ENCODE measurements around the gene MED31. TPM values are rescaled to one million over a fixed set of nuclear protein-coding genes. Genes with fewer than 3 reads are reported as not detected.
"Not testable (repeated sequence)": the region's sequence is repeated elsewhere in the genome, so short reads cannot be mapped to it uniquely, and the experiment has no call there.

Gene MED31
- total and polyA plus RNA-seq, 5 donors from 2014 or later, result 16.7 to 48.1 (median 42.5) TPM

DNA sequence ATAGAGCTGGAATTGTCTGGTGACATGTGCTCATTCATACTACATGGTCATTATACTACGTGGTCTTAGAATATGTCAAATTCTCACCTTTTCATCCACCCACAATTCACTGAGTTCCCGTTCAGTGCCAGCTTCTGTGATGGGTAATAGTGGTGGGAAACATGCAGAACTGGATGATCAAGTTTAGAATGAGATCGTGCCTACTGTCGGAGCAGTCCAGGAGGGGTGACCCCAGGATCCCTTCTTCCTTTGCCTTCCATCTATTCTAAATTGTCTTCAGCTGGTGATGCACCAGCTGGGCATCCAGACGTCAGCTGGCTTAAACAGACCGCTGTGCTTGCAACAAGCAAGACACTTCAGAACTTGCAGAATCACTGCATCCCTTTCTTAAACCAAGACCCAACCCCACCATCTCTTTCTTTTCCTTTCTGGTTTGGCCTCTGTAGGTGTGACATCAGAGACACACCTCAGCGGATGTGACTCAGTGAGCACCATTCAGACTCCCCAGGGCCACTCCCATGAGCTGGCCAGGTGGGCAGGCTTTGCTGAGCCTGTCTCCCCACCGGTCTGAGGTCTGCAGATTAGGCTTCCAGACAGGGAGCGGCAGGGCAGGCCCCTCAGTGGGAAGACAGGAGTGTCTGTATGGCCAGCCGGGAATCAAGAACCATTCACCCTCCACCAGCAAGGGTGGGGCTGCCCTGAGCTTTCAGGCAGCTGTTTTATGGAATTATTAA, 18.2 kb upstream of the MED31 start:
- Mint-ChIP-seq H3K9me3 (no peaks in the 10 kb centered on the region), H3K27ac (no peak overlapping the region), H3K27me3 (no peaks in the 10 kb centered on the region), H3K4me3 (no peak overlapping the region), H3K4me1 (peaks cover 0 to 8% (median 5%) of the 10 kb centered on the region in 4 donors), H3K36me3 (peaks cover 11% of the 10 kb centered on the region)
- DNase-seq, result no peak
- Histone ChIP-seq H3K9me3 (ENCODE audit: control insufficient read depth in 2 of 2, low read length in 2 of 2) (no peaks in the 10 kb centered on the region), H3K4me1 (ENCODE audit: control insufficient read depth, insufficient read depth, low read length, poor library complexity, severe bottlenecking) (no peaks in the 10 kb centered on the region), H3K4me3 (ENCODE audit: low read depth, low read length) (no peak overlapping the region), H3K27me3 (ENCODE audit: control insufficient read depth, insufficient read depth, low read length) (no peaks in the 10 kb centered on the region), H3K27ac (ENCODE audit: insufficient read depth, low read length, poor library complexity, severe bottlenecking) (no peak overlapping the region), H3K36me3 (ENCODE audit: control insufficient read depth, insufficient read depth, low read length) (no peaks in the 10 kb centered on the region)
- no peak for ATAC-seq (ENCODE audit: low read depth in 2 of 2)

DNA sequence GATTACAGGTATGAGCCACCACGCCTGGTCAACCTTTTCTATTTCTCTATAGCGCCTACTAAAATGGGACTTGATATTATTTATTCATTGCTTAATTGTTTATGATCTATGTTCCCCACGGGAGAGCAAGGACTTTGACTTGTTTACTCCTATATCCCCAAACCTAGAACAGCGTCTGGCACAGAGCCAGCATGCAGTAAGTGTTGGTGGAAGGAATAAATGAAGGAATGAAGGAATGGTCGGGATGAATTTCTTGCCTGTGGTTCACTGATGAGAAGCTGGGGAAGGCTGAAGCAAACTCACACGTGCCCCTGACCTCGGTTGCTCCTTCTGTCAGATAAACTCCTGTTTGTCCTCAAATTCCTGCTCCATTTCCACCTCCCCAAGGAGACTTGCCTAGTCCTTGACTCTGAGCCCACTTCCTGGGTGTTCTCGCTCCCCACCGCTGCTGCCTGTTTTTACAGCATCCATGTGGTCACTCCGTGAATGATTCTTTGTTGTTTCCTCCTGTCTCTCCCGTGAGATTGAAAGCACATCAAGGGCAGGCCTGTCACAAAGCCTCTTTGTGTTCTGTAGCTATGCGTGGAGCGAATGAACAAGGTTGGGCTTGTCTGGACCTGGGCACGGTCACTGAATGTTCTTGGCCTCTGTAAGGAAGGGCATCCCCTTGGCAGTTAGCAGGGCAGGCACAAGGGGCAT, 17.5 kb upstream of the MED31 start:
- H3K36me3 ChIP-seq (ENCODE audit: control insufficient read depth, insufficient read depth, low read length), result no peaks in the 10 kb centered on the region
- H3K4me1 ChIP-seq (ENCODE audit: control insufficient read depth, insufficient read depth, low read length, poor library complexity, severe bottlenecking), result no peaks in the 10 kb centered on the region
- ATAC-seq (ENCODE audit: low read depth in 2 of 2), result no peak
- H3K27ac Mint-ChIP-seq, result no peak overlapping the region
- no peaks in the 10 kb centered on the region for H3K27me3 ChIP-seq (ENCODE audit: control insufficient read depth, insufficient read depth, low read length)
- no peak overlapping the region for H3K4me3 ChIP-seq (ENCODE audit: low read depth, low read length)
- H3K27ac ChIP-seq (ENCODE audit: insufficient read depth, low read length, poor library complexity, severe bottlenecking), result no peak overlapping the region
- H3K36me3 Mint-ChIP-seq, result peaks cover 11% of the 10 kb centered on the region
- H3K9me3 Mint-ChIP-seq, result no peaks in the 10 kb centered on the region
- peaks cover 0 to 8% (median 5%) of the 10 kb centered on the region in 4 donors for H3K4me1 Mint-ChIP-seq
- no peak for DNase-seq
- no peak overlapping the region for H3K4me3 Mint-ChIP-seq
- H3K27me3 Mint-ChIP-seq, result no peaks in the 10 kb centered on the region
- H3K9me3 ChIP-seq (ENCODE audit: control insufficient read depth in 2 of 2, low read length in 2 of 2), result no peaks in the 10 kb centered on the region

DNA sequence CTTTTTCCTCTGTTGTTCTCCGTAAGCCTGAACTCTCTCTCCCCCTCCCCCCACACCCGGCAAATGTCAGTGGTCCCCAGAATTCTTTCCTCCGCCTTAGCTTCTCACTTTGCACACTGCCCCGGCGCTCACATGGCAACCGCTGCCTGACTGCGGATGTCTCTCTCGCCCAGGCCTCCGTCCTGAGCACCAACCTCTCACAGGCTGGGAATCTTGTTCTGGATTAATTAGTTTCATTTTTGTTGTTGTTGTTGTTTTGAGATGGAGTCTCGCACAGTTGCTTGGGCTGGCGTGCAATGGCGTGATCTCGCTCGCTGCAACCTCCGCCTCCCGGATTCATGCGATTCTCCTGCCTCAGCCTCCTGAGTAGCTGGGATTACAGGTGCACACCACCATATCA, 16.8 kb upstream of the MED31 start:
- H3K36me3 Mint-ChIP-seq, result peaks cover 11% of the 10 kb centered on the region
- H3K4me1 Mint-ChIP-seq, result peaks cover 0 to 8% (median 5%) of the 10 kb centered on the region in 4 donors
- DNase-seq (no peak), ATAC-seq (ENCODE audit: low read depth in 2 of 2) (no peak)
- Histone ChIP-seq H3K27me3 (ENCODE audit: control insufficient read depth, insufficient read depth, low read length) (no peaks in the 10 kb centered on the region), H3K9me3 (ENCODE audit: control insufficient read depth in 2 of 2, low read length in 2 of 2) (no peaks in the 10 kb centered on the region), H3K36me3 (ENCODE audit: control insufficient read depth, insufficient read depth, low read length) (no peaks in the 10 kb centered on the region), H3K4me3 (ENCODE audit: low read depth, low read length) (no peak overlapping the region), H3K27ac (ENCODE audit: insufficient read depth, low read length, poor library complexity, severe bottlenecking) (no peak overlapping the region), H3K4me1 (ENCODE audit: control insufficient read depth, insufficient read depth, low read length, poor library complexity, severe bottlenecking) (no peaks in the 10 kb centered on the region)
- no peak overlapping the region for H3K4me3 Mint-ChIP-seq
- H3K9me3 Mint-ChIP-seq, result no peaks in the 10 kb centered on the region
- H3K27ac Mint-ChIP-seq, result no peak overlapping the region
- no peaks in the 10 kb centered on the region for H3K27me3 Mint-ChIP-seq

DNA sequence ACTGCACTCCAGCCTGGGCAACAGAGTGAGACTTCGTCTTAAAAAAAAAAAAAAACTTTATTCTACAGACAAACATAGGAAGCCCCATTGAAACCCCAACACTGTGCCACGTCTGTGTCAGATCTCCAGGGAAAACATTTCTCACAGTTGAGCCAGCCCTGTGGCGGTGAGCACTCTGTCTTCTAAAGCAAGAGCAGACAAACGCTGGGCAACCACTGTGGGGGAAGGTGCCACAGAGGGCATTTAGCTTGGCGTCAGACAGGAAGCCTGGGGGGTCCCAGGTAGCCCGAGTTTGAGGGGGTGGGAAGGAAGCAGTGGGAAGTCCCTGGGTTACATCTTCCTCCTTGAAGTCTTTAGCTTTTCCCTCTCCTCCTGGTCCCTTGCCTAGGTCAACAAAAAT, 16.1 kb upstream of the MED31 start:
- no peak overlapping the region for H3K4me3 ChIP-seq (ENCODE audit: low read depth, low read length)
- no peak overlapping the region for H3K27ac ChIP-seq (ENCODE audit: insufficient read depth, low read length, poor library complexity, severe bottlenecking)
- H3K9me3 Mint-ChIP-seq, result no peaks in the 10 kb centered on the region
- DNase-seq, result no peak
- peaks cover 0 to 8% (median 5%) of the 10 kb centered on the region in 4 donors for H3K4me1 Mint-ChIP-seq
- ATAC-seq (ENCODE audit: low read depth in 2 of 2), result no peak
- no peaks in the 10 kb centered on the region for H3K4me1 ChIP-seq (ENCODE audit: control insufficient read depth, insufficient read depth, low read length, poor library complexity, severe bottlenecking)
- no peaks in the 10 kb centered on the region for H3K9me3 ChIP-seq (ENCODE audit: control insufficient read depth in 2 of 2, low read length in 2 of 2)
- peaks cover 11% of the 10 kb centered on the region for H3K36me3 Mint-ChIP-seq
- H3K27ac Mint-ChIP-seq, result no peak overlapping the region
- H3K36me3 ChIP-seq (ENCODE audit: control insufficient read depth, insufficient read depth, low read length), result peaks cover 1% of the 10 kb centered on the region
- no peaks in the 10 kb centered on the region for H3K27me3 ChIP-seq (ENCODE audit: control insufficient read depth, insufficient read depth, low read length)
- no peak overlapping the region for H3K4me3 Mint-ChIP-seq
- no peaks in the 10 kb centered on the region for H3K27me3 Mint-ChIP-seq

DNA sequence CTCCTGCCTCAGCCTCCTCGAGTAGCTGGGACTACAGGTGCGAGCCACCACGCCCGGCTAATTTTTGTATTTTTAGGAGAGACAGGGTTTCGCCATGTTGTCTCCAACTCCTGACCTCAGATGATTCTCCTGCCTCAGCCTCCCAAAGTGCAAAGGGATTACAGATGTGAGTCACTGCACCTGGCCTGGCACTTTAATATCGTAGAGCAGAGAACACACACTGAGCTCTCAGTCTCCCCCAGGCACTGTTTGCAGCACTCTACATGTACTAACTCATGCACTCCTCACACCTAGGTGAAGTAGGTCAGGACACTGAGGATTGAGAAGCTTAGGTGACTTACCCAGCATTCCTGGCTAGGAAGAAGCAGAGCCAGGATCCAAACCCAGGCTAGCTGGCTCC, 15.2 kb upstream of the MED31 start:
- Histone ChIP-seq H3K4me1 (ENCODE audit: control insufficient read depth, insufficient read depth, low read length, poor library complexity, severe bottlenecking) (no peaks in the 10 kb centered on the region), H3K9me3 (ENCODE audit: control insufficient read depth in 2 of 2, low read length in 2 of 2) (no peaks in the 10 kb centered on the region), H3K27ac (ENCODE audit: insufficient read depth, low read length, poor library complexity, severe bottlenecking) (no peak overlapping the region), H3K36me3 (ENCODE audit: control insufficient read depth, insufficient read depth, low read length) (peaks cover 4% of the 10 kb centered on the region), H3K4me3 (ENCODE audit: low read depth, low read length) (no peak overlapping the region), H3K27me3 (ENCODE audit: control insufficient read depth, insufficient read depth, low read length) (no peaks in the 10 kb centered on the region)
- Mint-ChIP-seq H3K4me3 (no peak overlapping the region), H3K27me3 (no peaks in the 10 kb centered on the region), H3K9me3 (no peaks in the 10 kb centered on the region), H3K4me1 (peaks cover 0 to 8% (median 3%) of the 10 kb centered on the region in 4 donors), H3K27ac (no peak overlapping the region), H3K36me3 (peaks cover 14% of the 10 kb centered on the region)
- ATAC-seq (ENCODE audit: low read depth in 2 of 2) (no peak), DNase-seq (no peak)

DNA sequence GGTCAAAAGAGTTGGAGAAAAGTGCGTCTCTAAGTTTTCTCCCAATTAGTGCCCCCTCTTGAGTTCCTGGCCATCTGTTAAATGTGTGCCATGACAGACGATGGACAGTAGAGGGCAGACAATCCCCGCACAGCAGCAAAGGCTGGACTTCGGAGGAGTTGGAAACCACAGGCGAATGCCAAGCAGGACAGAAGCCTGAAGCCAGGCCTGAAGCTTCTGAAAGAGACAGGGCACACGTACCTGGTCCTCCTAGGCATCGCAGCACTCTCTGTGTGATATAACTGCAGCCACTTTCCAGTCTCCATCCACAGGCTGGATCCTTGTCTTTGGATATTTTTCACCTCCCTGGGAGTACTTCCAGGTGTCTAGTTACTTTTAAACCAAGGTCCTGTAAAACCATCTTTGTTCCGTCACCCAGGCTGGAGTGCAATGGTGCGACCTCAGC, 14.7 kb upstream of the MED31 start:
- peaks cover 0 to 9% (median 3%) of the 10 kb centered on the region in 4 donors for H3K4me1 Mint-ChIP-seq
- H3K27ac Mint-ChIP-seq, result no peak overlapping the region
- Histone ChIP-seq H3K27me3 (ENCODE audit: control insufficient read depth, insufficient read depth, low read length) (no peaks in the 10 kb centered on the region), H3K27ac (ENCODE audit: insufficient read depth, low read length, poor library complexity, severe bottlenecking) (no peak overlapping the region), H3K9me3 (ENCODE audit: control insufficient read depth in 2 of 2, low read length in 2 of 2) (no peaks in the 10 kb centered on the region), H3K4me1 (ENCODE audit: control insufficient read depth, insufficient read depth, low read length, poor library complexity, severe bottlenecking) (no peaks in the 10 kb centered on the region), H3K4me3 (ENCODE audit: low read depth, low read length) (no peak overlapping the region), H3K36me3 (ENCODE audit: control insufficient read depth, insufficient read depth, low read length) (peaks cover 4% of the 10 kb centered on the region)
- peaks cover 14% of the 10 kb centered on the region for H3K36me3 Mint-ChIP-seq
- H3K27me3 Mint-ChIP-seq, result no peaks in the 10 kb centered on the region
- H3K4me3 Mint-ChIP-seq, result no peak overlapping the region
- peak in 1 of 3 donors; percentile 61 for DNase-seq
- H3K9me3 Mint-ChIP-seq, result no peaks in the 10 kb centered on the region
- ATAC-seq (ENCODE audit: low read depth in 2 of 2), result peak; percentile 66 to 71

DNA sequence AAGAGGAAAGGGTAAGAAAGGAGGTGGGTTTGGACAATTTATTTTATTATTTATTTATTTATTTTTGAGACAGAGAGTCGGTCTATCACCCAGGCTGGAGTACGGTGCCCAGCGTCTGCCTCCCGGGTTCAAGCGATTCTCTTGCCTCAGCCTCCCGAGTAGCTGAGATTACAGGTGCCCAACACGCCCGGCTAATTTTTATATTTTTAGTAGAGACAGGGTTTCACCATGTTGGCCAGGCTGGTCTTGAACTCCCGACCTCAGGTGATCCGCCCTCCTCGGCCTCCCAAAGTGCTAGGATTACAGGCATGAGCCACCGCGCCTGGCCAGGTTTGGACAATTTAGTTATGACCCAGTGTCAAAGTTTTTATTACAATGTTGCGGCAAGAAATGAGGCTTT, 11.8 kb upstream of the MED31 start:
- not testable (repeated sequence) for H3K9me3 ChIP-seq (ENCODE audit: control insufficient read depth in 2 of 2, low read length in 2 of 2); ATAC-seq (ENCODE audit: low read depth in 2 of 2); H3K27ac Mint-ChIP-seq; H3K4me3 ChIP-seq (ENCODE audit: low read depth, low read length); H3K4me1 ChIP-seq (ENCODE audit: control insufficient read depth, insufficient read depth, low read length, poor library complexity, severe bottlenecking); H3K27ac ChIP-seq (ENCODE audit: insufficient read depth, low read length, poor library complexity, severe bottlenecking); H3K27me3 ChIP-seq (ENCODE audit: control insufficient read depth, insufficient read depth, low read length); H3K27me3 Mint-ChIP-seq; DNase-seq; H3K9me3 Mint-ChIP-seq; H3K36me3 ChIP-seq (ENCODE audit: control insufficient read depth, insufficient read depth, low read length)
- Mint-ChIP-seq H3K36me3 (peaks cover 13% of the 10 kb centered on the region), H3K4me1 (peaks cover 0 to 24% (median 14%) of the 10 kb centered on the region in 4 donors), H3K4me3 (peak overlapping the region in 1 of 4 donors; percentile 32)

All from CD4-positive, CD25-positive, alpha-beta regulatory T cell (primary cell).